ENCODE data around the gene VGLL4.

The VGLL4 gene

GRCh38 chr3:11651900-11652299 is 8.2 kb upstream of the VGLL4 start:
- no peak for DNase-seq

- DNase-seq = no peak
Measured at GRCh38 chr3:11651477-11651876, 7.8 kb upstream of the VGLL4 start.

GRCh38 chr3:11650391-11650790 is 6.7 kb upstream of the VGLL4 start:
- DNase-seq = no peak

GRCh38 chr3:11648735-11649134 is 5.0 kb upstream of the VGLL4 start:
- no peak for DNase-seq

- DNase-seq = peak; percentile 20
Measured at GRCh38 chr3:11643201-11643603, 513 bp downstream of the VGLL4 start.

GRCh38 chr3:11642431-11643191 is 1.1 kb downstream of the VGLL4 start:
- peak; percentile 72 for DNase-seq

- no peak for DNase-seq
Measured at GRCh38 chr3:11641683-11642430, 1.9 kb downstream of the VGLL4 start.

DNA sequence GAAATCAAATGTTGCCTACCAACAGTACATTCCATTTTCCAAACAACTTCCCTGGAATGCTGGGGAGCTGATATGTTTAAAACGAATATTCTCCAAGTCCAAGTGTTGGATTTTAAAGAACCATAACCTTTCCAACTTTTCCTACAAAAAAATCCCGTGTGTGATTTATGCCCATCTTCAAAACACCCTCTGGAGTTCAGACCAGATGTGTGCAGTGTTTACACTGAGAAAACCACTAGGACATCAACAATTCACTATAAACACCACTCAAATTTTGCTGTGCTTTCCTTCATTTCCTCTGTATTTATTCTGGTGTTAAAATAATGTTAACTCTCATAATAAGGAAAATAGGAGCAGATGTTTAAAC is 2.4 kb downstream of the VGLL4 start:
- no peak for DNase-seq

DNA sequence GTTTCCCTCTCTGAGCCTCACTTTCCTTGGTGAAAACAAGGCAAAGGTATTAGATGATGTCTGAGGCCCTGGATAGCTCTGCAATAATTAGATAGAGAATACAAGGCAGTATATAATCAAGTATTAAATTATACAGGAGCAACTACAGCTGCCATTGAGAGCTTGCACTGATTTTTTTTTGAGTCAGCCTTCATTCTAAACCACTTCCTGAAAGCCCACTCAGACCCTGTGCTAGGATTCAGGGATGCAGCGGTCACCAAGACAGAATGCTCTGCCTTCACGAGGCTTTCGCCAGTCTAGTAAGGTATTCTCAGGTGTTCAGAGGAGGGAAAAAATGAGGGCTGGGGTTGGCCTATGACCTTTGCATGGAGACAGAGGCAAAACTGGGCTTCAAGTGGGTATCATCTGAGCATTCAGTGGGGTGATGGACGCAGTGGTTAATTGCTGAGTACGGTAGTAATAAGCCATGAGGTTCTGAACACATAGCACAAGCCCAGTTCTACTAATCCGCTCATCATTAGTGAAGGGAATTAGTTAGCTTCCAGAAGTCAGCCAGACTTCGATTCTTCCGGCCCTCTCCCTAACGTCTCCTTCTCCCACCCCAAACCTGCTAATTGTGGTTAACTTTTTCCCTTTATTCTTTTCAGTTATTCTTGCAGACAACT is 3.6 kb downstream of the VGLL4 start:
- DNase-seq = no peak

DNA sequence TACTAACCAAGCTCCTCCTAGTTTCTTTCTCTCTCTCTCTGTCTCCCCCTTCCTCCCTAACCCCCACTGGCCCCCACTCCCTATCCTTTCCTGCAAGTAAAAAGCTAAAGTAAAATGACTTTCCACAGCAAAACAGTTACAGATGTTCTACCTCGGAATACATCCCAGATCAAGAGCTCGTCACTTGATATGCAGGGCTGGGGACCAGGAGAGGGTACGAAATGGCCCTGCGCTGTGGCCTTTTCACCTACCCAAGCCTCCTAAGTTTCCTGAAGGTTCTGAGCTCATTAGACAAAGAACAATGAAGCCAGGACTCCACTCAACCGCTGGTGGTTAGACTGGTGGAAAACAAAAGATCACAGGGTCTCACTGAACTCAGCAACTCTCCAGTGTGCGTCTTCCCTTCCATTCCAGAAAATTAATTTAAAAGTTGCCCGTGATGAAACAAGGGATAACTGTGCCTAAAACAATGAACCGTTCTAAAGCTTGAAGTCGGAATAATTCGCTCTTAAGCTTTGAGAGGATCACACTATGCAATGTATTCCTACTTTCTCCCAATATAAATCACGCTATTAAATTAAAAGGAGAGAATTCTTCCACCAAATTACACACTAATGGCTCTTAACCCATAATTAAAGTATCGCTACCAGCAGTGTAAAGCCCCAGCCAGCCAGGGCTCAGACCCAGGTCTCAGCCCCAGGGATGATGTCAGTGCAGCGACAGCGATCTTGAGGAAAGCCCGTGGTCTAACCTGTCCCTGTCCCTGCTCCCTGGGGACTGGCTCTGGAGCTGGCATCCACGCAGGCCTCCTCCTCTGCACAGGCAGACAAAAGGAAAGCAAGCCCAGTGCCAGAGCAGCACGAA is 5.0 kb downstream of the VGLL4 start:
- no peak for DNase-seq

DNA sequence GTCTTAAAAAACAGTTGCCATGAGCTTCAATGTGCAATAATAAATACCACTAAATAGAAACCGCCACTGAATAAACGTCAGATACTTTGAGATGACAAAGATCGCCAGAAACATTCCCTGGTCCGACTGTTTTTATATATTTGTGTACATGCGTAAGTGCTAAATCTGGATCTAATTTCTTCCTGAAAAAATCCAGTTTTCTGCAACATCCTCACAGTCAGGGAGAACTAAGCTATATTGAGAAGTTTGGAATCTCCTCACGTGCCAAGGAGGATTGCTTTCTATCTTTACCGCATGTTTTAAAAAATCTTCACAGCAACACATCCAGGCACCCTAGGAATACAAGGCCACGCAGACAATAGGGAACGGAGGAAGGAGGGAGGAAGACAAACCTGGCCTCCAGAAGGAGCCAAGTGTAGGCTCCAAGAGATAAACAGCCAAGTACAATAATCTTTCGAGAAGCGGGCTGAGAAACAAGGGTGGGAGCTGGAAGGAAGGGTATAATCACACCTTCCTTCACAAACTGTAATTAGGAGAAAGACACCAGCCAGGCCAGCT is 5.7 kb downstream of the VGLL4 start:
- no peak for DNase-seq

GRCh38 chr3:11636394-11636770 is 7.3 kb downstream of the VGLL4 start:
- no peak for DNase-seq

- no peak for DNase-seq
Measured at GRCh38 chr3:11635680-11636393, 7.9 kb downstream of the VGLL4 start.

DNA sequence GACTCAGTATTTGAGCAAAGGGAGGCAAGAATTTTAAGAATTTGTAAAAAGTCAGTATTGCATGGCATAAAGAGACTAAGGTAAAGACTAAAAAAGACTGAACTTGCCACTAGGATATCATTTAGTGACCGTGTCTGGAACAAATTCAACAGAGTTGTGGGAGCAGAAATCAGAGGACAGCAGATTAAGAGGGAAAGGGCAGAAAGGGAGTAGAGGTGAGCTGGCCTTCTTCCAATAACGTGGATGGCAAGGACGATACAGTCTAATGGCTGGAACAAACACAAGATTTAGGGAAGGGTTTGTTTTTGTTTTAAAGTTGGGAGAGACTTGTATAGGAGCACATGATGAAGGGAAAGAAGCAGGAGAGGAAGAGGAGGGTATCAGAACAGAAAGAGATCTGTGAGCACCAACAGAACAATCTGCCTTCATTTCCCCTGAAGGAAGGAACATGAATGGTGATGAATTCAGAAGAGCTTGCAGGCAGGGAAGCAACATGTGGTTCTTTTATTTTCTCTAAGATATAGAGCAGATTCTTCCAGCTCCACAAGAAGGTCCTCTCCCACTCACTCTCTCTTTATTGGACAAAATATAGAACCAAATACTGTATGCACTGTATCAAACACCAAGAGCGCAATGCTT is 8.6 kb downstream of the VGLL4 start:
- no peak for DNase-seq

DNA sequence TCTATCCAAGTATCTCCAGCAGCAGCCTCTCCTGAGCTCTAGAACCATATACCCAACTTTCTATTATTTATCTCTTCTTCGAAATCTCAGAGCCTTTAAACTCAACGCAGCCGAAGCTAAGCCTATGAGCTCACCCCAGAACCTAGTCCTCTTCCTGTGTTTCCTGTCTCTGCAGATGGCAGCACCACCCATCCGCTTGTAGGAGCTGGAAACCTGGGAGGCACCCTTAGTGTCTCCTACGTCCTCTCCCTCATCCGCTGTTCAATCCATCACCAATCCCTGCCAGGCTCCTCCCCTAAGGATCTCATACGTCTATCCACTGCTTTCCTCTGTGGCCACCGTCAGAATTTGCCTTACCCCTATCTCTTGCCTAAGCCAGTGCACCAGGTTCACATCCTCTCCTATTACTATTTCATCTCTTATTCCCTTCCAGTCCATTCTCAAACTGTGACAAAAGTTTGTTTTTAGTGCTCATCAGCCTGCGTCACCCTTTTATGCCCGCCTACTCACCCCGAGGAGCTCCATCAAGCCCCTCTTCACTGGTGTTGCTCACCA is 9.6 kb downstream of the VGLL4 start:
- no peak for DNase-seq

DNA sequence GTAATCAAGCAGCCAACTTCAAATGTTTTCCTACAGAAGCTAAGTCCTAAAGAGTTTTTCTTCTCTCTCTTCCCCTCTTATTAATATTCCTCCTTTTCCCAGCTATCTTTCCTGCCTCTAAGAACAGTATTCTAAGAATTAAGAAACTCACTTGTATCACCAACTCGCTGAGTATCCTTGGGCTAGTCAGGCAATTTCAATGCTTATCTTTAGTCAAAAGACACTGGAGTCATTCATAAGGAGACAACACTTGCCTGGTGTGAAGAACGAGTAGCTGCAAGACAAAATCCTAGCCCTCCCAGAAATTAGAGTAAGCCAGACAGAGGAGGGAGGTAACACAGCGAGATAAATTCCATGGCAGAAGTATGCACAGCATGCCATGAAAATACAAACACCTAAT is 10.7 kb downstream of the VGLL4 start:
- no peak for DNase-seq

DNA sequence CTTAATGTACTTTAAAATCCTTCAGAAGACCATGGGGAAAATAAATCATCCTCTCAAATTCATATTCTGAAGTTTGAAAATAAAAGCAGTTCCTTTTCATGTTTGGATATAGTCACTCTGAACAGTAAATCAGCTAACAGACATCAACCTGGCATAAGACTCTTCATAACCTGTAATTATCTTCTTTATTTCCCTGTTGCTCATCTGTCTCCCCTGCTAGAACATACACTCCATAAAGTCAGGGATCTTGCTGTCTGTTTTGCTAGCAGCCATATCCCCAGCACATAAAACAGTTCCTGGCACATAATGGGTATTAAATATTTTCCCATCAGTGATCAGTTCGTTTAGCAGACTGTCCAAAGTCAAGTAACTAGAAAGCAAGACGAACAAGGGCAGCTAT is 11.2 kb downstream of the VGLL4 start:
- DNase-seq = no peak

DNA sequence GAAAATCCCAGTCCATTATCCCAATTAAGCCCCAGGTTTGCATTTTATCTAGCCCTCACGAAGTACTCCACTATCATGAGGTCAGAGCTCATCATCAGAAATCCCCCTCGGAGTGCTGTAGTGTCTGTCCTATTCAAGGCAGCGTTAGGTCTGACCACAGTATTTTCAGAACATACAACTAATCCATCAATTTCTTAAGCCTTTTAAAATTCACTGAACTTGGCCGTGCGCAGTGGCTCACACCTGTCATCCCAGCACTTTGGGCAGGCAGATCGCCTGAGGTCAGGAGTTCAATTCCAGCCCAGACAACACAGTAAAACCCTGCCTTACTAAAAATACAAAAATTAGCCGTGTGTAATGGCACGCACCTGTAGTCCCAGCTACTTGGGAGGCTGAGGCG is 11.9 kb downstream of the VGLL4 start:
- DNase-seq = no peak

GRCh38 chr3:11629716-11630115 is 14.0 kb downstream of the VGLL4 start:
- no peak for DNase-seq

GRCh38 chr3:11627612-11628011 is 16.1 kb downstream of the VGLL4 start:
- DNase-seq = no peak

- no peak for DNase-seq
Measured at GRCh38 chr3:11626084-11626463, 17.6 kb downstream of the VGLL4 start.

All from NCI-H226 (cell line).